IPS DF 4.7 (cell line): ENCODE data around the gene NUTM2A.
"Not testable (repeated sequence)": the region's sequence is repeated elsewhere in the genome, so short reads cannot be mapped to it uniquely, and the experiment has no call there.

ENCODE experiments used
- DNase-seq: peaks from one replicate; pipeline ENCODE4 v3.0.0-alpha.2; 2013; ENCODE audit warnings: low spot score; ENCODE audit errors: extremely low read depth

NUTM2A gene

GRCh38 chr10:87247335-87247734, 22.1 kb downstream of the NUTM2A start:
- not testable (repeated sequence) for DNase-seq

GRCh38 chr10:87248818-87249353, 23.6 kb downstream of the NUTM2A start:
- DNase-seq = not testable (repeated sequence)

- DNase-seq = not testable (repeated sequence)
These were observed 55.6 kb downstream of the NUTM2A start for GRCh38 chr10:87280749-87281392.
